ENCODE results near the gene OR5W2. TPM values are rescaled to one million over a fixed set of nuclear protein-coding genes. Genes with fewer than 3 reads are reported as not detected.

The OR5W2 gene
- total RNA-seq, 1 experiment from 2014 or later = not detected

GRCh38 chr11:55942785-55943392 is 28.5 kb upstream of the OR5W2 start:
- H3K36me3 ChIP-seq (ENCODE audit: control insufficient read depth, insufficient read depth, low read length) = no peaks in the 10 kb centered on the region
- peak in 1 of 2 experiments; percentile 57 for DNase-seq
- H3K4me1 Mint-ChIP-seq (ENCODE audit: low read depth, unreplicated experiment) = no peaks in the 10 kb centered on the region
- H3K9me3 Mint-ChIP-seq (ENCODE audit: unreplicated experiment) = no peaks in the 10 kb centered on the region
- TF ChIP-seq CTCF (IDR thresholded peaks at IDR 0.05; ENCODE audit: insufficient read depth in 1 of 2, low read depth in 1 of 2, low read length in 1 of 2, severe bottlenecking in 1 of 2, unreplicated experiment in 1 of 2) = peak; percentile 55 to 65
- H3K27ac Mint-ChIP-seq (ENCODE audit: unreplicated experiment) = no peak overlapping the region
- no peak overlapping the region for H3K4me3 ChIP-seq (ENCODE audit: low read depth, low read length)
- no peak overlapping the region for H3K4me3 Mint-ChIP-seq (ENCODE audit: unreplicated experiment)
- intact Hi-C loops (cut with micrococcal nuclease; ENCODE audit: unreplicated experiment) = loop anchor here (1.0 to 10.0 kb wide), 3 partner anchors 146 to 840 kb away; no protein-coding TSS in a partner anchor
- BruUV-seq (replicated peaks) = no TSS peak
- H3K27me3 ChIP-seq (replicated peaks; ENCODE audit: control insufficient read depth, insufficient read depth, low read length) = no peaks in the 10 kb centered on the region
- CTCF ChIA-PET = no interaction called here
- H3K27me3 Mint-ChIP-seq (ENCODE audit: insufficient read depth, unreplicated experiment) = peaks cover 2% of the 10 kb centered on the region
- H3K4me1 ChIP-seq = peaks cover 5% of the 10 kb centered on the region; the same call in 1 of the 2 replicates
- H3K36me3 Mint-ChIP-seq (ENCODE audit: insufficient read depth, unreplicated experiment) = no peaks in the 10 kb centered on the region
- H3K9me3 ChIP-seq = no peaks in the 10 kb centered on the region
- POLR2A ChIA-PET = no interaction called here

- no TSS peak for BruUV-seq (replicated peaks)
- Mint-ChIP-seq H3K9me3 (ENCODE audit: unreplicated experiment) (no peaks in the 10 kb centered on the region), H3K4me1 (ENCODE audit: low read depth, unreplicated experiment) (no peaks in the 10 kb centered on the region), H3K4me3 (ENCODE audit: unreplicated experiment) (no peak within 1 kb of the TSS), H3K36me3 (ENCODE audit: insufficient read depth, unreplicated experiment) (no peaks in the 10 kb centered on the region), H3K27ac (ENCODE audit: unreplicated experiment) (no peak within 1 kb of the TSS), H3K27me3 (ENCODE audit: insufficient read depth, unreplicated experiment) (peaks cover 2% of the 10 kb centered on the region)
- POLR2A ChIA-PET = no interaction called here
- no peaks in the 10 kb centered on the region for H3K9me3 ChIP-seq
- H3K4me1 ChIP-seq = no peaks in the 10 kb centered on the region
- H3K36me3 ChIP-seq (ENCODE audit: control insufficient read depth, insufficient read depth, low read length) = no peaks in the 10 kb centered on the region
- no peak for DNase-seq
- CTCF ChIA-PET = no interaction called here
- H3K27me3 ChIP-seq (replicated peaks; ENCODE audit: control insufficient read depth, insufficient read depth, low read length) = no peaks in the 10 kb centered on the region; the same call in 1 of the 2 replicates
- no peak within 1 kb of the TSS for H3K4me3 ChIP-seq (ENCODE audit: low read depth, low read length)
- intact Hi-C loops (cut with micrococcal nuclease; ENCODE audit: unreplicated experiment) = loop anchor here (5.0 kb wide), 1 partner anchor 219 kb away; no protein-coding TSS in a partner anchor
- TF ChIP-seq CTCF (IDR thresholded peaks at IDR 0.05; ENCODE audit: insufficient read depth in 1 of 2, low read depth in 1 of 2, low read length in 1 of 2, severe bottlenecking in 1 of 2, unreplicated experiment in 1 of 2) = no peak
Observed at GRCh38 chr11:55936300-55936699, 21.9 kb upstream of the OR5W2 start, which contains the start of gene OR5I1. OR5I1 (minus strand) TSS chr11:55936400; CDS start chr11:55936400, 0 bp downstream.

DNA sequence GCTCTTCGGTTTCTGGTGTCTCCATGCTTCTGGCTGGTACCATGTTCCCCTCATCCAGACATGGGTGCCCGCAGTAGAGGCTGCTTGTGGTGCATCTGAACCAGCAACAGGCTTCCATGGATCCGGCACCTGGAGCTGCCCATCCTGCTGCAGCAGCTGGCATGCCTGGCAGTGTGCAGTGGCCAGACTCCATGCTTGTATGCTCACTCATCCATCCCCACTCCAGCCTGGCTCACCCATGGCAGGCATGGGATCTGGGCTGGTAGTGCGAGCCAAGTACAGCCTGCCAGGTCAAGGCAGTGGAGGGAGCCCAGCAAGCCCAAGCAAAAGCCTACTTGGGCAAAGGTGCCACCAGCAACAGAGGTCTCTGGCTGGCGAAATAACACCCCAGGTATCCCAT is 6.2 kb upstream of the OR5W2 start:
- H3K27me3 Mint-ChIP-seq (ENCODE audit: insufficient read depth, unreplicated experiment) = peaks cover 3% of the 10 kb centered on the region
- no peaks in the 10 kb centered on the region for H3K36me3 Mint-ChIP-seq (ENCODE audit: insufficient read depth, unreplicated experiment)
- no peaks in the 10 kb centered on the region for H3K4me1 Mint-ChIP-seq (ENCODE audit: low read depth, unreplicated experiment)
- no TSS peak for BruUV-seq (replicated peaks)
- intact Hi-C loops (cut with micrococcal nuclease; ENCODE audit: unreplicated experiment) = no loop called here
- no peak for TF ChIP-seq CTCF (IDR thresholded peaks at IDR 0.05; ENCODE audit: insufficient read depth in 1 of 2, low read depth in 1 of 2, low read length in 1 of 2, severe bottlenecking in 1 of 2, unreplicated experiment in 1 of 2)
- H3K4me3 Mint-ChIP-seq (ENCODE audit: unreplicated experiment) = no peak overlapping the region
- CTCF ChIA-PET = no interaction called here
- POLR2A ChIA-PET = no interaction called here
- DNase-seq = no peak
- no peaks in the 10 kb centered on the region for H3K27me3 ChIP-seq (replicated peaks; ENCODE audit: control insufficient read depth, insufficient read depth, low read length)
- H3K27ac Mint-ChIP-seq (ENCODE audit: unreplicated experiment) = no peak overlapping the region
- no peaks in the 10 kb centered on the region for H3K9me3 Mint-ChIP-seq (ENCODE audit: unreplicated experiment)
- H3K4me3 ChIP-seq (ENCODE audit: low read depth, low read length) = no peak overlapping the region
- H3K9me3 ChIP-seq = no peaks in the 10 kb centered on the region; the same call in 1 of the 2 replicates
- no peaks in the 10 kb centered on the region for H3K36me3 ChIP-seq (ENCODE audit: control insufficient read depth, insufficient read depth, low read length)
- no peaks in the 10 kb centered on the region for H3K4me1 ChIP-seq

Data from Caco-2 (cell line).